Measurements from ENCODE around the gene HOXA7. TPM values are rescaled to one million over a fixed set of nuclear protein-coding genes. Genes with fewer than 3 reads are reported as not detected.

Gene HOXA7
- total and polyA plus RNA-seq, 2 of the 8 experiments (the other 6 are each of a cell fraction or from before 2014, with no cell fraction given): 0.03 TPM; not detected in 1

GRCh38 chr7:27171637-27172314, 15.3 kb upstream of the HOXA7 start:
- peaks cover 4 to 11% (median 5%) of the 10 kb centered on the region in 4 experiments; a peak in 5 of 7 replicates for H3K4me1 ChIP-seq (replicated peaks in 1 of 4; ENCODE audit: control insufficient read depth in 3 of 4, insufficient read depth in 4 of 4, low read length in 3 of 4)
- ChIA-PET POLR2A (ENCODE audit: partially characterized antibody) (no interaction called here), CTCF (ENCODE audit: partially characterized antibody) (interaction anchor here (1.8 to 5.4 kb wide), 3 partner anchors 11 to 27 kb away, joined by 5 to 20 read pairs (median 10); partner anchors contain the start of gene HOXA5)
- no peak overlapping the region for H3K27ac ChIP-seq (ENCODE audit: low read depth, low read length)
- 19% methylated on average over 30 of the region's 30 CpGs; no CpG with 5 or more reads in 1 of the 2 experiments for WGBS, 2 experiments (ENCODE audit: extremely low coverage in 1 of 2, insufficient coverage in 1 of 2, insufficient read length in 1 of 2, insufficient replicate concordance in 2 of 2, low coverage in 1 of 2, low lambda C conversion rate in 2 of 2, missing lambda C conversion rate in 1 of 2)
- H2BK120ac ChIP-seq (replicated peaks; ENCODE audit: low read depth, low read length): no peak overlapping the region
- no peak overlapping the region for H2BK5ac ChIP-seq (ENCODE audit: low read depth, low read length)
- H2BK12ac ChIP-seq (ENCODE audit: low read depth, low read length): 0 out of 2 replicates have a peak overlapping the region, but pooled peaks have one; percentile 10
- peaks cover 40 to 57% of the 10 kb centered on the region in 2 experiments for H4K20me1 ChIP-seq (replicated peaks in 1 of 2; ENCODE audit: control insufficient read depth in 1 of 2, insufficient read depth in 2 of 2, low read length in 2 of 2)
- no peak overlapping the region for H3K4ac ChIP-seq (replicated peaks; ENCODE audit: insufficient read length, low read depth, low read length)
- no peak overlapping the region for H3K23ac ChIP-seq (ENCODE audit: insufficient read length)
- no peak overlapping the region for H4K5ac ChIP-seq (ENCODE audit: insufficient read length, low read depth, low read length)
- H2BK15ac ChIP-seq (ENCODE audit: low read length): no peak overlapping the region
- no peak overlapping the region for H3K4me2 ChIP-seq (ENCODE audit: insufficient read depth in 1 of 2, low read depth in 2 of 2, low read length in 2 of 2)
- H3K9ac ChIP-seq (replicated peaks in 1 of 4; ENCODE audit: extremely low read depth in 1 of 4, low read depth in 3 of 4, low read length in 3 of 4): no peak overlapping the region
- no peak overlapping the region for H3K14ac ChIP-seq (ENCODE audit: insufficient read length)
- DNase-seq (ENCODE audit: low read depth in 1 of 2, low spot score in 2 of 2): peak in 1 of 2 experiments; percentile 52
- H3K36me3 ChIP-seq (ENCODE audit: control insufficient read depth in 2 of 4, insufficient read depth in 4 of 4, low read length in 3 of 4): peaks cover 0 to 18% (median 0%) of the 10 kb centered on the region in 4 experiments; a peak in 1 of 8 replicates
- H2BK20ac ChIP-seq (ENCODE audit: low read length): no peak overlapping the region
- no peaks in the 10 kb centered on the region; the same call in 1 of the 2 replicates for H3K23me2 ChIP-seq (ENCODE audit: low read depth, low read length)
- H3K79me2 ChIP-seq (ENCODE audit: control insufficient read depth in 1 of 2, insufficient read depth in 2 of 2, low read length in 2 of 2): no peaks in the 10 kb centered on the region
- H4K8ac ChIP-seq (ENCODE audit: extremely low read depth, insufficient read depth, low read length): no peak overlapping the region
- FAIRE-seq: no peak
- H3K4me3 ChIP-seq (ENCODE audit: extremely low read depth in 1 of 4, insufficient read depth in 2 of 4, low read depth in 3 of 4, low read length in 4 of 4): no peak overlapping the region
- H4K91ac ChIP-seq (replicated peaks; ENCODE audit: insufficient read length, low read length): no peak overlapping the region
- H3K79me1 ChIP-seq (ENCODE audit: low read depth, low read length): no peaks in the 10 kb centered on the region
- H3K27me3 ChIP-seq (replicated peaks in 1 of 4; ENCODE audit: control insufficient read depth in 3 of 4, extremely low read depth in 1 of 4, insufficient read depth in 3 of 4, low read length in 3 of 4): peaks cover 95 to 100% (median 100%) of the 10 kb centered on the region in 4 experiments
- H3K56ac ChIP-seq (replicated peaks; ENCODE audit: insufficient read length, low read depth, low read length): no peak overlapping the region
- H2AK5ac ChIP-seq (ENCODE audit: low read depth, low read length): no peak overlapping the region
- no peak overlapping the region for H2AFZ ChIP-seq (ENCODE audit: low read length)
- no peaks in the 10 kb centered on the region; a peak in 1 of 4 replicates for H3K9me3 ChIP-seq (ENCODE audit: insufficient read depth in 2 of 2, low read depth in 1 of 2, low read length in 1 of 2)
- H3K18ac ChIP-seq (ENCODE audit: extremely low read depth, low read length): no peak overlapping the region
- peak; percentile 87 for TF ChIP-seq SUZ12 (IDR thresholded peaks at IDR 0.05; ENCODE audit: low read length)
- no peak for TF ChIP-seq BCL11A (IDR thresholded peaks at IDR 0.05; ENCODE audit: low read depth in 2 of 2, low read length in 2 of 2)
- 0 out of 2 replicates have a peak, but pooled peaks have one; percentile 4 for TF ChIP-seq SP1 (IDR thresholded peaks at IDR 0.05; ENCODE audit: low read depth, low read length)
- no peak for TF ChIP-seq CHD2 (IDR thresholded peaks at IDR 0.05; ENCODE audit: low read length)
- TF ChIP-seq TCF12 (IDR thresholded peaks at IDR 0.05; ENCODE audit: low read depth, low read length): 0 out of 2 replicates have a peak, but pooled peaks have one; percentile 28
- TF ChIP-seq CTBP2 (IDR thresholded peaks at IDR 0.05; ENCODE audit: borderline replicate concordance, insufficient read depth, insufficient read length, low read length): peak; percentile 41
- TF ChIP-seq CBX8 (IDR thresholded peaks at IDR 0.05; ENCODE audit: borderline replicate concordance, low read depth, low read length): peak; percentile 61; the same call in 1 of the 2 replicates
- TF ChIP-seq MAFK (IDR thresholded peaks at IDR 0.05; ENCODE audit: low read depth, low read length): no peak
- no peak for TF ChIP-seq BRCA1 (IDR thresholded peaks at IDR 0.05; ENCODE audit: low read depth, low read length)
- no peak for TF ChIP-seq CEBPB (IDR thresholded peaks at IDR 0.05; ENCODE audit: low read depth, low read length)
- no peak for TF ChIP-seq EP300 (IDR thresholded peaks at IDR 0.05; ENCODE audit: borderline replicate concordance in 1 of 2, low read depth in 2 of 2, low read length in 2 of 2)
- TF ChIP-seq PHF8 (conservative IDR thresholded peaks at IDR 0.05; ENCODE audit: low read depth, low read length): no peak
- TF ChIP-seq RXRA (IDR thresholded peaks at IDR 0.05; ENCODE audit: insufficient read depth, low read depth, low read length): no peak

All from H1 (cell line).